Right ventricle myocardium inferior (tissue), 1 donor: Measurements from ENCODE around the gene BNIPL. TPM values are rescaled to one million over a fixed set of nuclear protein-coding genes. Genes with fewer than 3 reads are reported as not detected.

Experiments
- ATAC-seq: fragments of 200-7000 bp; cut with Tn5 transposase; one replicate; pipeline ENCODE4 v1.9.1; 2020; ENCODE audit warnings: mild to moderate bottlenecking, moderate library complexity
- DNase-seq: peaks from one replicate; pipeline ENCODE4 v3.0.0; 2021; ENCODE audit errors: missing footprints
- intact Hi-C: fragments of 100-400 bp; cut with DNase I; formaldehyde crosslinking; loops from one replicate; pipeline ENCODE4 v1.11.0; 2022
- total RNA-seq: library from RNA; stranded (reverse); fragmentation: NEBNext Ultra II Directional; extraction: Animal tissue kit (Norgen Biotek cat#: 25700); gene quantifications from one replicate; pipeline ENCODE4 v1.2.1, GENCODE V29; 2021
- donor health status: DM: no; HTN: yes; CAD: no; lungs with severe emphysema.

The BNIPL gene
- total RNA-seq, 1 donor from 2014 or later = 0.30 TPM

GRCh38 chr1:151049458-151049857 is 13.1 kb downstream of the BNIPL start:
- DNase-seq (no peak), ATAC-seq (no peak)
- intact Hi-C loops = no loop called here

DNA sequence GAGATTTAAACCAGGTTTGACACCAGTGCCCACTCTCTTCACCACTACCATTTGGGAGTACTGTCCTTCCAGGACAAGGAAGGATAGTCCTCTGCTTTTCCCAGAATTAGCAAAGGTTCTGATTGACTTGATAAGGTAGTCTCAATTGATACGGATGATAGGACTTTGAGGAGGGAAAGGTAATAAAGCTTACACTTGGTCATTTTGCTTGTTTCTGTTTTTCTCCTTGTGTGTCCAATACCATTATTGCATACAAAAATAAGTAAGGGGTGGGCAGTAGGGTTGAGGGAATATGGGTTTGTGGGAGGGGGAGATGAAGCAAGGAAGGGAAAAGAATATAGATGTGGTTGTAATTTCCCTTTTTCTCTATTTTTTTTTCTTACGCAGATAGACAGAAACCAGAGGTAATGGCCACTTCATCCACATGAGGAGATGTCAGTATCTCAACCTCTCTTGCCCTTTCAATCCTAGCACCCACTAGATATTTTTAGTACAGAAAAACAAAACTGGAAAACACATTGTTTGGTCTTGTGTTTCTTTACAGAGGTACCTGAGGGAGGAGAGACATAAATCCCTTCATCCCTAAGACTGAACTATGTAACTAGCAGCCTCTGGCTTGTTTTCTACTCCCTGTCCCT is 13.8 kb downstream of the BNIPL start:
- no peak for ATAC-seq
- intact Hi-C loops = no loop called here
- no peak for DNase-seq

- no peak for ATAC-seq
- intact Hi-C loops = no loop called here
Measured at GRCh38 chr1:151051356-151052009, 15.1 kb downstream of the BNIPL start.

DNA sequence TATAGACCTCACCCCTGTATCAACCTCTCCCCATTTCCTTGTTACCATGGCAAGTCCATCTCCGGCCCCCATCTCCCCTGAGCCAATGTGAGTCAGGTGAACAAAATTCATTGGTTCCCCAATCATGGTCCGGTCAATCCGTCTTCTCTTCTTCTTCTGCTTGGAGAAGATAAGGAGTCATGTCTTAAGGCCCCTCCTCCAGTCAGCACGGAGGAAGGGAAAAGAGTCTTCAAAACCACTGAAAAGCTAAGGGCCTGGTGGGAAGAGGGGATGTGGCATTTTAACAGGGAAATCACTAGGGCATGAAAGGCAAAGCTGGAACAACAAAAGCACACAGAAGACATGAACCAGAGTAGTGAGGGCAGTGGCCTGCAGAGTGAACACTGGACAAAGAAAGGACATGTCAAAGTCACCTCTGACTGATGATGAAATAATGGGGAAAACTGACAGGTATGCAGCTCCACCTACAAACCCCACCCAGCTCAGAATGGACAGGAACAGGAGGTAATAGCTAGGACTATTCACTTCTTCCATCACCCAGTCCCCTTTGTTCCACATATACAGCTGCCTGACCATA is 18.7 kb downstream of the BNIPL start:
- intact Hi-C loops = no loop called here
- no peak for DNase-seq
- ATAC-seq = no peak

More at GRCh38 chr1:151051356-151052009, 15.1 kb downstream of the BNIPL start:
- DNase-seq = no peak

GRCh38 chr1:151055581-151055980 is 19.2 kb downstream of the BNIPL start:
- intact Hi-C loops = no loop called here
- ATAC-seq = no peak
- DNase-seq = no peak

DNA sequence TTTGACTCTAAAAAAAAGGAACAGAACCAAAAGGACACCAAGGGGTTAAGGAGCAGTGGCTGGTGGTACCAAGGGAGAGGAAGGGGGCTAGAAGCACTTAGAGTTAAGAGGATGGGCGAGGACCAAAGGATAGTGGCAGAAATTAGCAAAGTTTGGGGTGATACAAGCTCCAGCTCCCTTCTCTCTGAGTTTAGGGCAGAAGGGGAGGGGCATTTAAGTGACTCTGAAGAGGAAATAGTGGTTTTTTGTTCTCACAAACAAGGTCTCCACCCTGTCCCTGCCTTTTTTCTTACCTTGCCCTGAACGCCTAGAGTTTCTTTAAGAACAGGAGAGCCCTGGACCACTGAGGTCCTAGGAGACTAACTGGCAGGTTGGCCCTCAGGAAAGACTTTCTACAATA is 19.8 kb downstream of the BNIPL start:
- ATAC-seq (no peak), DNase-seq (no peak)
- intact Hi-C loops = no loop called here

DNA sequence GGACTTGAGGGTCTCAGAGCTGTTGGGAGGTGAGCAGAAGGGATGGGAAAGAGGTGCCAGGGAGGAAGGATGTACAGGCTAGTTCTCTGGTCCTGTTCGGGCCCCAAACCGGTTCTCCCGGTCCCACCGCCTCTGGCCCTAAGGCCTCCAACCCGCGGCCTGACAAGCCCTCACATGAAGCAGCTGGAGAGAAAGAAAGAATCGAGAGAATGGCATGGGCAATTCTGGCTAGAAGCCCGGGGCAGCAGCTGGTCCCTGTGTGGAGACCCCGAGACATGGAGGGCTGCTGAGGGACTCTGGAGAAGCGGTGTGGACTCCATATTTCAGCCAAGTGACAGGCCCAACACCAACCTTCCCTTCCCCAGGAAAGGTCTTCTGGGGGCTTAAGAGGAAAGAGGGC is 22.3 kb downstream of the BNIPL start:
- DNase-seq = no peak
- no peak for ATAC-seq
- intact Hi-C loops = loop anchor here (2.0 kb wide), 1 partner anchor 50 kb away; the partner anchor contains the start of gene PRUNE1

DNA sequence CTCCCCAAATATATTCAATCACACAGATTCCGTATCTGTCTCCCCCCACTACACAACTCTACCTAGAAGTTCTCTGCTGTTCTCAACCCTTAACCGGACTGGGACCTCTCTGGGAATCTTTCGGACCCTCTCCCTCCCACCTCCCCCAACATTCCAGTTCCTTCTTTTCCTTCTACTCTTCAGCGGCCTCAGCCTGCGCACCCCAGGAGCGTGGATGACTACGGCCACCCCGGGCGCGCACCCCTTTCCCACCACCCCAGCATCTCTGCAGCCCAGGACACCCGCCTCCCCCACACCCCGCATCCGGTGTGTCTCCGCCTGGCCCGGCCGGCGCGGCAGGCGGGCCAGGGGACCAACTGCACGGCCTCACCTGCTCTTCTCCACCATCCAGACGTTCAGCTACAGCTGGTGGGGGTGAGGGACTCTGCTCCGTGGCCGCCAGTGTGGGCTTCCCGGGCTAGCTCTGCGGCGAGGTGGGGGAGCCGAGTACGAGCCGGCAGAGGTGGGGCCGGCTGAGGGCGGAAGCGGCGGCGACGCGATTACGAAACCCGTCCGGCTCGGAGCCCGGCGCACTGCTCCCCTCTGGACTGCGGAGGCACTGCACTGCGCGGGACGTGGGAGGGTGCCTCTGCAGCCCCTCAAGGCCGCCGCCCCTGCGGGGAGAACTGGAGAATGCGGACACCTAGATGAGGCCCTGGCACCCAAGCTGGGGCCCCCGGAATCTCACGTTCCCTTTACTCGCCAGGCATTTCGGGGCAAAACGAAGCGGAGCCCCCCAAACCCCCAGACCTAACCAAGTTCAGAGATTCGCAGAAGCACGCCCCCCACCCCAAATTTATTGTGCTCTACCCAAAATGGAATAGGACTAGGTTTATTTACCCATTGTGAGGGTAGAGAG is 23.0 kb downstream of the BNIPL start, which contains the start of gene CDC42SE1:
CDC42SE1 (minus strand) TSS at position 514 of the 898 bp plus-strand sequence. CDS start 3,892 bp downstream, outside the sequence.
- DNase-seq (peak; percentile 95), ATAC-seq (peak; percentile 95)
- intact Hi-C loops = loop anchor here (2.0 kb wide), 1 partner anchor 51 kb away; the partner anchor contains the start of gene PRUNE1

GRCh38 chr1:151060007-151060656 is 23.7 kb downstream of the BNIPL start, which contains the start of gene MLLT11:
Gene MLLT11 (plus strand): TSS chr1:151060397. CDS start chr1:151067225, 6,828 bp downstream.
- intact Hi-C loops = no loop called here
- DNase-seq (no peak), ATAC-seq (peak; percentile 45)

GRCh38 chr1:151060657-151061421 is 24.5 kb downstream of the BNIPL start:
- DNase-seq (no peak), ATAC-seq (no peak)
- intact Hi-C loops = no loop called here

GRCh38 chr1:151061704-151062103 is 25.3 kb downstream of the BNIPL start:
- ATAC-seq (no peak), DNase-seq (no peak)
- intact Hi-C loops = no loop called here

DNA sequence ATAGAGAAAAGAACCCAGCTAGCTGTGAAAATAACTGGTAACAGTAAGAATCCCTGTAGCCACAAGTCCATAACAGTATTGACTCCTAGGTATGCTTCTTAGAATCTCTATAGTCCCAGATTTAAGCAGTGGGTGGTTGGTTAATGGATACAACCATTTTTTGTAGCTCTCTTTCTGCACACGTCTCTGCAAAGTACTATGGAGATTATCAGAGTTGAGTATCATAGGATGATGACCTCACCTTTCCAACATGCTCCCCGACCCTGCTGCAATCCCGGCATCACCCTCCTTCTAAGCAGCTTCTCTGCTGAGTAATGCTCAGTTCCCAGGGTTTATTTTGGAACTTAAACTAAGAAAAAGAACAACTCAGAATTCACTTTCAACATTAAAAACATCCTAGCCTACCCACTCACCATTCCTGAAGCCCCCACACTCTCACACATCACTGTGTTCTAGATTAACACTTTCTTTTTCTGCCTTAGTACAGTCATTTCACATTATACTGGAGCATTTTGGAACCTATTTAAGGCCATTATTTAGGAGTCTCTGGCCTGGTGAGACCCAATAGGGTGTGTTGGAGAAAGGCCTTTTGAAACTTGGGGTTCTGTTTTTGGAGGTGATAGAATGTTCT is 26.5 kb downstream of the BNIPL start:
- ATAC-seq = no peak
- intact Hi-C loops = no loop called here
- no peak for DNase-seq

DNA sequence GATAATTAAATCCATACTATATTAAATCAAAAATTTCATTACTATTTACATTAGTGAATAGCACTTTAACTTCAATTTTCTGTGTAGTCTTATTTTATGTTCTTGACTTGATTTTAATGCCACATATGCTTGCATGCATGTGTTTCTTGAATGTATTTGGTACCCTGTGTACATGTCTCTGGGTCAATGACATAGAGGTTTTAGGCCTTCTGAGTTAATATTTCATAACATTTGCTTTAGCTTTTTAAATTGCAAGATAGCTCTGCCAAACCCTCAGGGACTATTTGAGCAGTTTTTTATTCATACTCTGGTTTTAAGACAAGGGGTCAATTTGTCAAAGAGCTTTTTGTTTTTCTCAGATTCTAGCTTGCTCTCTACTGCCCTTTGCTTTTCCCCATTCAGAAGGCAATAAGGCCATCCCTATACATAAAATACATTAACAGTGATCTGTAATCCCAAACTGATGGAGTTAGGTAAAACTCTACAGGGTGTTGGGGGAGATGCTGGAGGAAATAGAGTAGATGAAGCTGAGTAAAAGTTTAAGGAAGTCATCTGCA is 28.8 kb downstream of the BNIPL start:
- intact Hi-C loops = no loop called here
- ATAC-seq (no peak), DNase-seq (no peak)

DNA sequence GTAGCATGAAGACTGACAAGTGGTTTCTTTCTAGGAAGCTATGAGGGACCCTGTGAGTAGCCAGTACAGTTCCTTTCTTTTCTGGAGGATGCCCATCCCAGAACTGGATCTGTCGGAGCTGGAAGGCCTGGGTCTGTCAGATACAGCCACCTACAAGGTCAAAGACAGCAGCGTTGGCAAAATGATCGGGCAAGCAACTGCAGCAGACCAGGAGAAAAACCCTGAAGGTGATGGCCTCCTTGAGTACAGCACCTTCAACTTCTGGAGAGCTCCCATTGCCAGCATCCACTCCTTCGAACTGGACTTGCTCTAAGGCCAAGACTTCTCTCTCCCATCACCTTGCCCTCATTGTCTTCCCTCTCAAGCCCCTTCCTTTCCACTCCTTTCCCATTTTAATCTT is 30.8 kb downstream of the BNIPL start:
- DNase-seq = no peak
- ATAC-seq = no peak
- intact Hi-C loops = no loop called here

DNA sequence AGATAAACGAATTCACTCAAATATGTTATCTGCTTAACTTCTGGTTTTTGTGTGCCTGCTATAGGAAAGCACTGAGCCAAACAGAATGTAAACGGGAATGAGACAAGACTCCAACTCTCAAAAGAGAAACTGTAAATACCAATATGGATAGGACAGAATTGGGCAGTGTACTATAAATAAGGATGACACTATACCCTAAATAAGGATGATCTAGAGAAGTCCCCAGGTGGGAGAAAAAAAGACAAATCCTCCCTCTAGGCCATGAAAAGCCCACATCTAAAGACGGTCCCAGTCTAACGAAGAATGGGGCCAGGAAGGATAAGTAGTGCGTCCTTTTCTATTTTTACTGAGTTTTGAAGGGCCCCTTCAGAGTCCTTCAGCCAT is 32.7 kb downstream of the BNIPL start:
- intact Hi-C loops = no loop called here
- DNase-seq (no peak), ATAC-seq (no peak)

- DNase-seq = peak; percentile 94
- intact Hi-C loops = loop anchor here (2.0 kb wide), 1 partner anchor 46 kb away; no protein-coding TSS in a partner anchor
- peak; percentile 95 for ATAC-seq
Measured at GRCh38 chr1:151070474-151071276, 34.3 kb downstream of the BNIPL start, which contains the start of gene GABPB2. Gene GABPB2 (plus strand): TSS chr1:151070761. CDS start chr1:151088190, 17,429 bp downstream.
